HepG2 (cell line): ENCODE data around the gene INHA. TPM values are rescaled to one million over a fixed set of nuclear protein-coding genes. Genes with fewer than 3 reads are reported as not detected.
A peak's percentile ranks its signal among the peaks of the same experiment; 100 is the strongest.

Experiments
- ATAC-seq: fragments of 200-7000 bp; cut with Tn5 transposase; 3 replicates; pipeline ENCODE4 v1.9.1; 2020; ENCODE audit warnings: mild to moderate bottlenecking, moderate library complexity
- BruUV-seq: library from RNA; stranded (reverse); fragments of 400-500 nt; replicated peaks from 2 replicates; lab custom pipeline; 2021; lab: Mats Ljungman, UMichigan
- CTCF ChIA-PET: fragments of 300-600 bp; formaldehyde crosslinking; extraction: SDS; loops from one replicate; lab custom pipeline; 2021; ENCODE audit warnings: low total read pairs, inconsistent platforms, low intra/inter-chr PET ratio; lab: Yijun Ruan, JAX
- POLR2A ChIA-PET: fragments of 350-600 bp; sonication (Branson Sonifier 250); formaldehyde crosslinking; loops from one replicate; lab custom pipeline; 2020; ENCODE audit warnings: antibody characterized with exemption, inconsistent platforms; lab: Yijun Ruan, JAX
- DNase-seq: peaks from one replicate; pipeline ENCODE4 v3.0.0-alpha.2; 2015; ENCODE audit warnings: low spot score
- FAIRE-seq: peaks from 3 replicates; lab custom pipeline; 2011; peaks lifted over from hg19 to GRCh38; lab: Jason Lieb, UNC
- H2AFZ ChIP-seq: one replicate; pipeline ENCODE4 v1.6.1; 2011; ENCODE audit warnings: low read length, inconsistent platforms
- H3K27ac ChIP-seq: fragments of 300-600 bp; 3 replicates; pipeline ENCODE4 v1.8.0; 2011; ENCODE audit warnings: mixed run types, mild to moderate bottlenecking, mixed read lengths, low read length, inconsistent platforms; ENCODE audit not compliant: insufficient read depth; ENCODE audit errors: extremely low read length
- H3K27me3 ChIP-seq, 2 experiments: fragments of 200-600 bp in 1 of 2; 2 replicates in 1 of 2; 3 replicates in 1 of 2; pipeline versions ENCODE4 v1.6.0 to v1.8.0; 2011; ENCODE audit warnings: low read length in 2 of 2, mild to moderate bottlenecking in 2 of 2, moderate library complexity in 2 of 2, inconsistent platforms in 1 of 2; ENCODE audit not compliant: insufficient read depth in 2 of 2, control insufficient read depth in 1 of 2
- H3K36me3 ChIP-seq, 2 experiments: fragments of 200-600 bp in 1 of 2; replicated peaks in 1 of 2; 2 replicates in 1 of 2; 3 replicates in 1 of 2; pipeline versions ENCODE4 v1.5.1 to v1.8.0; 2011; ENCODE audit warnings: low read length in 2 of 2, inconsistent platforms in 1 of 2; ENCODE audit not compliant: insufficient read depth in 2 of 2, control insufficient read depth in 1 of 2
- H3K4me1 ChIP-seq: 2 replicates; pipeline ENCODE4 v1.5.1; 2012; ENCODE audit warnings: low read length, inconsistent platforms; ENCODE audit not compliant: insufficient read depth
- H3K4me2 ChIP-seq: 2 replicates; pipeline ENCODE4 v1.6.0; 2011; ENCODE audit warnings: low read depth, low read length, inconsistent platforms
- H3K4me3 ChIP-seq, 3 experiments: fragments of 200-600 bp in 1 of 3; sonication (generic), shearing (Covaris generic) in 1 of 3; replicated peaks in 1 of 3; 2 replicates each; pipeline ENCODE4 v1.5.1; 2011 to 2016; ENCODE audit warnings: low read length in 3 of 3, inconsistent platforms in 2 of 3, low read depth in 2 of 3, mild to moderate bottlenecking in 2 of 3, control low read depth in 1 of 3, mixed read lengths in 1 of 3; ENCODE audit not compliant: insufficient read depth in 1 of 3
- H3K79me2 ChIP-seq: one replicate; pipeline ENCODE4 v1.6.1; 2011; ENCODE audit warnings: low read length, inconsistent platforms; ENCODE audit not compliant: insufficient read depth
- H3K9ac ChIP-seq: 2 replicates; pipeline ENCODE4 v1.6.0; 2011; ENCODE audit warnings: mild to moderate bottlenecking, low read depth, low read length, inconsistent platforms; ENCODE audit not compliant: insufficient read depth
- H3K9me3 ChIP-seq: 2 replicates; pipeline ENCODE4 v1.5.1; 2012; ENCODE audit warnings: mild to moderate bottlenecking, low read length
- H4K20me1 ChIP-seq: 2 replicates; pipeline ENCODE4 v1.6.0; 2011; ENCODE audit warnings: inconsistent platforms, mild to moderate bottlenecking, low read length, moderate library complexity; ENCODE audit not compliant: insufficient read depth
- CEBPB ChIP-seq: IDR thresholded peaks from 2 replicates; pipeline ENCODE4 v1.6.1; 2011; ENCODE audit warnings: low read depth, low read length, improper control_type of control experiment, borderline replicate concordance
- KDM5A ChIP-seq: fragments of 200-600 bp; sonication (generic); IDR thresholded peaks from 2 replicates; pipeline ENCODE4 v1.7.0; 2018; ENCODE audit warnings: antibody characterized with exemption, mild to moderate bottlenecking, low read length, borderline replicate concordance
- PAX8 ChIP-seq: sonication (generic); formaldehyde crosslinking; IDR thresholded peaks from 2 replicates; pipeline ENCODE4 v1.8.0; 2022; ENCODE audit warnings: mild to moderate bottlenecking, missing genetic modification reagents, borderline replicate concordance
- SMAD9 ChIP-seq: sonication (generic); formaldehyde crosslinking; IDR thresholded peaks from 2 replicates; pipeline ENCODE4 v1.5.1; 2020; ENCODE audit warnings: mild to moderate bottlenecking, missing genetic modification reagents
- ZMYM2 ChIP-seq: sonication (generic); formaldehyde crosslinking; IDR thresholded peaks from 2 replicates; pipeline ENCODE4 v1.8.0; 2022; ENCODE audit warnings: mild to moderate bottlenecking, missing genetic modification reagents
- ZNF468 ChIP-seq: sonication (generic); formaldehyde crosslinking; IDR thresholded peaks from 2 replicates; pipeline ENCODE4 v1.8.0; 2022; ENCODE audit warnings: mild to moderate bottlenecking, moderate library complexity, missing genetic modification reagents
- ZNF556 ChIP-seq: sonication (generic); formaldehyde crosslinking; IDR thresholded peaks from 2 replicates; pipeline ENCODE4 v1.4.0; 2020; ENCODE audit warnings: mild to moderate bottlenecking, missing genetic modification reagents, borderline replicate concordance
- ZZZ3 ChIP-seq: sonication (generic); formaldehyde crosslinking; IDR thresholded peaks from 2 replicates; pipeline ENCODE4 v1.4.0; 2020; ENCODE audit warnings: missing genetic modification reagents, mild to moderate bottlenecking, borderline replicate concordance
- WGBS: methylation state at CpG from one replicate; pipeline ENCODE4 v1.1.6; 2017; ENCODE audit warnings: low lambda C conversion rate; 5-methylcytosine and 5-hydroxymethylcytosine counted together
- in situ Hi-C: cut with HindIII; loops from 2 replicates; pipeline ENCODE4 v1.10.0; 2017; ENCODE audit warnings: low pct_unique_long_range_greater_than_20kb; ENCODE audit not compliant: extremely low pct_ligation_motif_present
- intact Hi-C: fragments of 100-400 bp; cut with micrococcal nuclease; formaldehyde crosslinking; loops from one replicate; pipeline ENCODE4 v1.10.0; 2022; ENCODE audit not compliant: unreplicated experiment
- polyA plus RNA-seq, 8 experiments: library from polyadenylated mRNA; depleted of rRNA in 3 of 8; stranded (reverse) in 7 of 8; unstranded in 1 of 8; fragments of >200 nt; fragmentation: Illumina TruSeq in 4 of 8; extraction: Trizol in 4 of 8; gene quantifications; 2 replicates each; pipeline versions ENCODE4 v1.2.1 to v1.2.3, GENCODE V29; 2011 to 2016; ENCODE audit warnings: low read depth in 4 of 8, missing spikeins in 1 of 8, mixed read lengths in 1 of 8; ENCODE audit not compliant: insufficient read depth in 1 of 8
- total RNA-seq, 5 experiments: library from RNA; depleted of rRNA; stranded (reverse); fragments of >200 nt; fragmentation: Illumina TruSeq; extraction: Trizol; gene quantifications; 2 replicates each; pipeline ENCODE4 v1.2.3, GENCODE V29; 2016; ENCODE audit warnings: low read depth in 1 of 5

Gene INHA
- total and polyA plus RNA-seq, 2 of the 13 experiments (the other 11 are each of a cell fraction or from before 2014, with no cell fraction given) = 4.1 to 15.2 TPM

DNA sequence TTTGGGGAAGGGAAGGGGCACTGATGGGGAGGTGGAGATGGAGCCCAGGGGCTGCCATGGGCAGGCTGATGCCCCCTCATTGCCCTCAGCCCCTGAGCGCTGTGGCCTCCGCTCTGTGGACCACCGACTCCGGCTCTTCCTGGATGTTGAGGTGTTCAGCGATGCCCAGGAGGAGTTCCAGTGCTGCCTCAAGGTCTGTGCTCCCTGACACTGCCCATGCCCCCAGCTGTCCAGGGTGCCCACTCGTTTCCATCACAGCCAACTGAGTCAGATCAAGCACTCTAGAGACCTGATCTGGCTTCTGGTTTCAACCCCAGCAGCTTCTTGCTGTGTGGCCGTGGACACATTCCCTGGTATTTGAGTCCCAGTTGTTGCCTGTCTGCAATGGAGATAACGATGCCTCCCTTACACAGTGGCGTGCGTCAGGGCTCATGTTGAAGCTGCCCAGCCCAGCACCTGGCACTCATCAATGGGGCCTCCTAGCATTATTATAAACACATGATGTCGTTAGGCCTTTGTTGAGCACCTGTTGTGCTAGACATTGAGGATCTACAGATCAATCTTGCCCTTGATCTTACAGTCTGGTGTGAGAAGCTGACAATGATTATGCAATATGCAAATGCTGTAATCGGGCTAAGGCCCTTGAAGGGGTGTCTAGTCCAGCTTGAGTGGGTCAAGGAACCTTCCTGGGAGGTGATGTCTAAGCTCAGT, 39.9 kb downstream of the INHA start:
- Histone ChIP-seq H2AFZ (no peak overlapping the region), H3K79me2 (no peaks in the 10 kb centered on the region)
- no peak for TF ChIP-seq KDM5A
- no peak for TF ChIP-seq SMAD9 (CRISPR knock-in tag)
- TF ChIP-seq CEBPB = peak; percentile 73
- no peak for TF ChIP-seq PAX8 (CRISPR knock-in tag)
- TF ChIP-seq, all 625 proteins: peak for 1
- intact Hi-C loops (no loop called here), in situ Hi-C loops (no loop called here)
- DNase-seq = no peak
- no peak overlapping the region for H3K4me3 ChIP-seq
- H3K4me1 ChIP-seq = no peaks in the 10 kb centered on the region
- no peak for ATAC-seq
- CTCF ChIA-PET = no interaction called here
- H3K36me3 ChIP-seq = peaks cover 10 to 33% of the 10 kb centered on the region in 2 experiments
- no peaks in the 10 kb centered on the region for H4K20me1 ChIP-seq
- no peak overlapping the region for H3K27ac ChIP-seq
- no peaks in the 10 kb centered on the region for H3K27me3 ChIP-seq
- H3K9ac ChIP-seq = no peak overlapping the region
- BruUV-seq = no TSS peak
- H3K9me3 ChIP-seq = no peaks in the 10 kb centered on the region
- POLR2A ChIA-PET = no interaction called here
- 70% methylated on average over 7 of the region's 12 CpGs for WGBS
- FAIRE-seq = no peak
- H3K4me2 ChIP-seq = no peak overlapping the region

DNA sequence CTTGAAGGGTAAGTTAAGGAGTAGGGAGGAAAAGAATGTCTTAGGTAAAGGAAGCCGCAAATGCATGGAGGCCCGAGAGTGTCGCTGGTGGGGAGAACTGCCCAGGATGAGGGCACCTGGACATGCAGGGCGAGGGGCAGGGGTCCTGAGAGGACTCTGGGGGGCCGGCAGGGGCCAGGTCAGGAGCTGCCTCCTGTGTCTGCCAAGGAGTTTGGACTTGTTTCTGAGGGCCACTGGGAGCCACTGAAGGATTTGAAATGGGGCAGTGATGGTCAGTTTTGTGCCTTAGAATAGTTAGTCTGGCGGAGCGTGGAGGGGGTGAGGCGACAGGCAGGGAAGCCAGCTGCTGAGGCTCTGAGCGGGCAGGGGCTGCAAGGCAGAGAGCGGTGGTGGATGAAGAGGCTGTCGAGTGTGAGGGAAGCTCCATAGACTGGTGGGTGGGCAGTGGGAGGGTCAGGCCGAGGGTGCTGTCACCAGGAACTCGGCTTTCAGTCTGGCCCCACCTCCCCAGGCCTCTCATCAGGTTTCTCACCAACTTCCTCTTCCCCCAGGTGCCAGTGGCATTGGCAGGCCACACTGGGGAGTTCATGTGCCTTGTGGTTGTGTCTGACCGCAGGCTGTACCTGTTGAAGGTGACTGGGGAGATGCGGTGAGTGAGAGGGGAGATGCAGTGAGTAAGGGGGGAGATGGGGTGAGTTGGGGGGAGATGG, 40.6 kb downstream of the INHA start:
- H3K36me3 ChIP-seq = peaks cover 10 to 32% of the 10 kb centered on the region in 2 experiments
- H3K27me3 ChIP-seq = no peaks in the 10 kb centered on the region
- CTCF ChIA-PET = no interaction called here
- in situ Hi-C loops (no loop called here), intact Hi-C loops (no loop called here)
- no peak overlapping the region for H3K9ac ChIP-seq
- H2AFZ ChIP-seq = no peak overlapping the region
- no peak for TF ChIP-seq ZNF556
- TF ChIP-seq ZMYM2 (CRISPR knock-in tag) = no peak
- no peak for TF ChIP-seq ZZZ3 (CRISPR knock-in tag)
- no peak for TF ChIP-seq ZNF468 (CRISPR knock-in tag)
- no peak overlapping the region for H3K4me3 ChIP-seq
- WGBS = 90% methylated on average over 15 of the region's 15 CpGs
- H3K27ac ChIP-seq = no peak overlapping the region
- POLR2A ChIA-PET = no interaction called here
- no peaks in the 10 kb centered on the region for H3K9me3 ChIP-seq
- DNase-seq (no peak), FAIRE-seq (no peak), ATAC-seq (no peak)
- H4K20me1 ChIP-seq = no peaks in the 10 kb centered on the region
- no peaks in the 10 kb centered on the region for H3K79me2 ChIP-seq
- BruUV-seq = no TSS peak
- no peak overlapping the region for H3K4me2 ChIP-seq
- no peaks in the 10 kb centered on the region for H3K4me1 ChIP-seq
